ENCODE measurements around the gene CEMIP.

- TF ChIP-seq SMAD1 (IDR thresholded peaks at IDR 0.05; ENCODE audit: low read depth, partially characterized antibody) (no peak), EZH2 (IDR thresholded peaks at IDR 0.05; ENCODE audit: borderline replicate concordance, control insufficient read depth, low read depth, low read length) (no peak), POLR2AphosphoS5 (IDR thresholded peaks at IDR 0.05; ENCODE audit: low read length) (no peak)
Observed at GRCh38 chr15:80924278-80924677, 145.1 kb downstream of the CEMIP start.

Data from GM12878 (cell line).